Ishikawa (cell line): ENCODE results near the gene NUDT4.

Experiments
- CEBPB ChIP-seq: IDR thresholded peaks from 2 replicates; pipeline ENCODE4 v1.6.1; 2012
- CREB1 ChIP-seq: IDR thresholded peaks from 2 replicates; pipeline ENCODE4 v1.6.1; 2012; ENCODE audit warnings: low read depth
- EGR1 ChIP-seq: IDR thresholded peaks from 2 replicates; pipeline ENCODE4 v1.6.1; 2012
- EP300 ChIP-seq: IDR thresholded peaks from 2 replicates; pipeline ENCODE4 v1.6.1; 2012; ENCODE audit warnings: borderline replicate concordance
- FOXM1 ChIP-seq: IDR thresholded peaks from 2 replicates; pipeline ENCODE4 v1.6.1; 2012; ENCODE audit warnings: low read depth, borderline replicate concordance
- NFIC ChIP-seq: IDR thresholded peaks from 2 replicates; pipeline ENCODE4 v1.6.1; 2012
- RAD21 ChIP-seq: IDR thresholded peaks from 2 replicates; pipeline ENCODE4 v1.6.1; 2012; ENCODE audit warnings: low read depth
- TAF1 ChIP-seq: IDR thresholded peaks from 2 replicates; pipeline ENCODE4 v1.6.1; 2012; ENCODE audit warnings: low read depth, mild to moderate bottlenecking
- TCF12 ChIP-seq: IDR thresholded peaks from 2 replicates; pipeline ENCODE4 v1.6.1; 2012; ENCODE audit warnings: low read depth
- TEAD4 ChIP-seq: IDR thresholded peaks from 2 replicates; pipeline ENCODE4 v1.6.1; 2012
- YY1 ChIP-seq: IDR thresholded peaks from 2 replicates; pipeline ENCODE4 v1.6.1; 2012; ENCODE audit warnings: low read depth
- ZBTB7A ChIP-seq: IDR thresholded peaks from 2 replicates; pipeline ENCODE4 v1.6.1; 2012; ENCODE audit warnings: low read depth
- TF ChIP-seq, protein P1 (sequence below): IDR thresholded peaks from 2 replicates; pipeline ENCODE4 v1.6.1; 2012; ENCODE audit warnings: low read depth, mild to moderate bottlenecking
- TF ChIP-seq, protein P2 (sequence below): IDR thresholded peaks from 2 replicates; pipeline ENCODE4 v1.6.1; 2012
- TF ChIP-seq, protein P3 (sequence below): IDR thresholded peaks from 2 replicates; pipeline ENCODE4 v1.6.1; 2012

Gene NUDT4

DNA sequence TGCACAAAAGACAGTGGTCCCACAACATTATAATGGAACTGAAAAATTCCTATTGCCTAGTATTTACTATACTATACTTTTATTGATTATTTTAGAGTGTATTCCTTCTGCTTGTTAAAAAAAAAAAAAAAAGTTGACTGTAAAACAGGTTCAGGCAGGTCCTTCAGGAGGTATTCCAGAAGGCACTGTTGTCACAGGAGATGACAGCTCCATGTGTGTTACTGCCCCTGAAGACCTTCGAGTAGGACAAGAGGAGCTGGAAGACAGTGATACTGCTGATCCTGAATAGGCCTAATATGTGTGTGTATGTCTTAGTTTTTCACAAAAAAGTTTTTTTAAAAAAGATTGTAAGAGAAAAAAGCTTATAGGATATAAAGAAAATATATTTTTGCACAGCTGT, 51.7 kb downstream of the NUDT4 start:
- TF ChIP-seq TCF12: no peak
- TF ChIP-seq, protein P1, sequence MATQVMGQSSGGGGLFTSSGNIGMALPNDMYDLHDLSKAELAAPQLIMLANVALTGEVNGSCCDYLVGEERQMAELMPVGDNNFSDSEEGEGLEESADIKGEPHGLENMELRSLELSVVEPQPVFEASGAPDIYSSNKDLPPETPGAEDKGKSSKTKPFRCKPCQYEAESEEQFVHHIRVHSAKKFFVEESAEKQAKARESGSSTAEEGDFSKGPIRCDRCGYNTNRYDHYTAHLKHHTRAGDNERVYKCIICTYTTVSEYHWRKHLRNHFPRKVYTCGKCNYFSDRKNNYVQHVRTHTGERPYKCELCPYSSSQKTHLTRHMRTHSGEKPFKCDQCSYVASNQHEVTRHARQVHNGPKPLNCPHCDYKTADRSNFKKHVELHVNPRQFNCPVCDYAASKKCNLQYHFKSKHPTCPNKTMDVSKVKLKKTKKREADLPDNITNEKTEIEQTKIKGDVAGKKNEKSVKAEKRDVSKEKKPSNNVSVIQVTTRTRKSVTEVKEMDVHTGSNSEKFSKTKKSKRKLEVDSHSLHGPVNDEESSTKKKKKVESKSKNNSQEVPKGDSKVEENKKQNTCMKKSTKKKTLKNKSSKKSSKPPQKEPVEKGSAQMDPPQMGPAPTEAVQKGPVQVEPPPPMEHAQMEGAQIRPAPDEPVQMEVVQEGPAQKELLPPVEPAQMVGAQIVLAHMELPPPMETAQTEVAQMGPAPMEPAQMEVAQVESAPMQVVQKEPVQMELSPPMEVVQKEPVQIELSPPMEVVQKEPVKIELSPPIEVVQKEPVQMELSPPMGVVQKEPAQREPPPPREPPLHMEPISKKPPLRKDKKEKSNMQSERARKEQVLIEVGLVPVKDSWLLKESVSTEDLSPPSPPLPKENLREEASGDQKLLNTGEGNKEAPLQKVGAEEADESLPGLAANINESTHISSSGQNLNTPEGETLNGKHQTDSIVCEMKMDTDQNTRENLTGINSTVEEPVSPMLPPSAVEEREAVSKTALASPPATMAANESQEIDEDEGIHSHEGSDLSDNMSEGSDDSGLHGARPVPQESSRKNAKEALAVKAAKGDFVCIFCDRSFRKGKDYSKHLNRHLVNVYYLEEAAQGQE: no peak
- TF ChIP-seq, protein P2, sequence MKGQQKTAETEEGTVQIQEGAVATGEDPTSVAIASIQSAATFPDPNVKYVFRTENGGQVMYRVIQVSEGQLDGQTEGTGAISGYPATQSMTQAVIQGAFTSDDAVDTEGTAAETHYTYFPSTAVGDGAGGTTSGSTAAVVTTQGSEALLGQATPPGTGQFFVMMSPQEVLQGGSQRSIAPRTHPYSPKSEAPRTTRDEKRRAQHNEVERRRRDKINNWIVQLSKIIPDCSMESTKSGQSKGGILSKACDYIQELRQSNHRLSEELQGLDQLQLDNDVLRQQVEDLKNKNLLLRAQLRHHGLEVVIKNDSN: no peak
- no peak for TF ChIP-seq TAF1
- no peak for TF ChIP-seq NFIC
- TF ChIP-seq, protein P3, sequence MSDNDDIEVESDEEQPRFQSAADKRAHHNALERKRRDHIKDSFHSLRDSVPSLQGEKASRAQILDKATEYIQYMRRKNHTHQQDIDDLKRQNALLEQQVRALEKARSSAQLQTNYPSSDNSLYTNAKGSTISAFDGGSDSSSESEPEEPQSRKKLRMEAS: no peak
- TF ChIP-seq ZBTB7A: no peak
- TF ChIP-seq FOXM1: no peak
- no peak for TF ChIP-seq CEBPB
- TF ChIP-seq RAD21: no peak
- TF ChIP-seq EP300: no peak
- no peak for TF ChIP-seq YY1

DNA sequence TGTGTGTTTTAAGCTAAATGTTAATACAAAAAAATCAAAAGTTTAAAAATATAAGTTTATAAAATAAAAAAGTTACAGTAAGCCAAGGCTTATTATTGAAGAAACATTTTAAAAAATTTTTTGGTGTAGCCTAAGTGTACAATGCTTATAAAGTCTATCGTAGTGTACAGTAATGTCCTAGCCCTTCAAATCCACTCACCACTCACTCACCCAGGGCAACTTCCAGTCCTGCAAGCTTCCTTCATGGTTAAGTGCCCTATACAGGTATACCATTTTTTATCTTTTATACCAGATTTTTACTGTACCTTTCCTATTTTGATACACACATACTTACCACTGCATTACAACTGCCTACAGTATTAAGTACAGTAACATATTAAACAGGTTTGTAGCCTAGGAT, 52.1 kb downstream of the NUDT4 start:
- no peak for TF ChIP-seq TEAD4
- no peak for TF ChIP-seq FOXM1
- TF ChIP-seq, protein P3: no peak
- TF ChIP-seq RAD21: no peak
- TF ChIP-seq, protein P1: no peak
- no peak for TF ChIP-seq ZBTB7A
- TF ChIP-seq, protein P2: no peak
- no peak for TF ChIP-seq EP300
- no peak for TF ChIP-seq CREB1
- TF ChIP-seq YY1: no peak
- TF ChIP-seq EGR1: no peak
- no peak for TF ChIP-seq CEBPB
- TF ChIP-seq TCF12: no peak
- no peak for TF ChIP-seq TAF1
- TF ChIP-seq NFIC: no peak

DNA sequence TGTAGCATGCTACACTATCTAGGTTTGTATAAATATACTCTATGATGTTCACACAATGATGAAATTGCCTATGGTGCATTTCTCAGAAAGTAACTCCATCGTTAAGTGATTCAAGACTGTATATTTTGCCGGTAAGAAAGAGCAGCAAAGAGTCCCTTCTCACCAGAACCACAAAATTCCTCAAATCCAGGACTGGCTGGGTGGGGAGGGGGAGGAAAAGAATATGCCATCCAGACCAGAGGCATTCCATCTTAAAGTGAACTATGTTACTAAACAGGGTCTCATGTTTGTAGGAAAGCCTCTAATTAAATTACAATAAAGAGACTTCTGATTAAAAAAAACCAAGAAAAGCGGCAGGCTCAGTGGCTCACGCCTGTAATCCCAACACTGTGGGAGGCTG, 52.6 kb downstream of the NUDT4 start:
- TF ChIP-seq YY1 (no peak), CEBPB (no peak), CREB1 (no peak), EGR1 (no peak), RAD21 (no peak), FOXM1 (no peak), TCF12 (no peak), TAF1 (no peak), EP300 (no peak)
- TF ChIP-seq, protein P2: no peak
- TF ChIP-seq, protein P1: no peak

DNA sequence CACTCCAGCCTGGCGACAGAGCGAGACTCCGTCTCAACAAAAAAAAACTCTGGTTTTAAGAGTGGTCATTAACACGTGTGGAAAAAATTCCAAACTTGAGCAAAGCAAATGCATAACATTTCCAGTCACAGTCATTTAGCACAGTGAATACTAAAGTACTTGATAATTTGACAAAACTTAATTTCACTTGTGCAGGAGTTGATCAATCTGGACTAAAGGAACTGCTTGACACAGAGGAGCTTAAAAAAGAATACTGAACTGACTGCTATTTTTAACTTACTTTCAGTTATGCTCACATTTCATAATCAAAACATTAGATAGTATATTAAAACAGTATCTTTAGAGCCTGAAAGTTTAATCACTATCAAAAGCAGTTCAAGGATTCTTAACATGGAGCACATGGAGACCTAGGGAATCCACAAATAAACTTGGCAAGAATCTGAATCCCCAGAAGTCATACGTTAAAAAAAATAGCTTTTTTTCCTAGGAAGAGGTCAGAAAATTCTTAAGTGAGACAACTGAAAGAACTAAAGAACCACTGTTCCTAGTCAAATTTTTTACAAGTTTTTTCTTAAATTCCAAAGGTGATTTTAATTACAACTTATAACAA, 56.6 kb downstream of the NUDT4 start:
- no peak for TF ChIP-seq TEAD4
- no peak for TF ChIP-seq EP300
- TF ChIP-seq RAD21: no peak
- TF ChIP-seq, protein P2: no peak
- TF ChIP-seq EGR1: no peak
- TF ChIP-seq, protein P3: no peak
- no peak for TF ChIP-seq CEBPB
- TF ChIP-seq, protein P1: no peak
- no peak for TF ChIP-seq YY1
- TF ChIP-seq CREB1: no peak
- no peak for TF ChIP-seq TCF12
- TF ChIP-seq NFIC: no peak
